GM12801 (cell line): ENCODE data around the gene SDCBP2.

ENCODE experiments used
- TF ChIP-seq, protein P1 (sequence below): IDR thresholded peaks from one replicate; pipeline ENCODE4 v1.5.1; 2011; ENCODE audit warnings: control low read depth; ENCODE audit not compliant: insufficient read length; ENCODE audit errors: extremely low read depth

Gene SDCBP2

GRCh38 chr20:1338096-1338495, 9.2 kb upstream of the SDCBP2 start:
- TF ChIP-seq, protein P1, sequence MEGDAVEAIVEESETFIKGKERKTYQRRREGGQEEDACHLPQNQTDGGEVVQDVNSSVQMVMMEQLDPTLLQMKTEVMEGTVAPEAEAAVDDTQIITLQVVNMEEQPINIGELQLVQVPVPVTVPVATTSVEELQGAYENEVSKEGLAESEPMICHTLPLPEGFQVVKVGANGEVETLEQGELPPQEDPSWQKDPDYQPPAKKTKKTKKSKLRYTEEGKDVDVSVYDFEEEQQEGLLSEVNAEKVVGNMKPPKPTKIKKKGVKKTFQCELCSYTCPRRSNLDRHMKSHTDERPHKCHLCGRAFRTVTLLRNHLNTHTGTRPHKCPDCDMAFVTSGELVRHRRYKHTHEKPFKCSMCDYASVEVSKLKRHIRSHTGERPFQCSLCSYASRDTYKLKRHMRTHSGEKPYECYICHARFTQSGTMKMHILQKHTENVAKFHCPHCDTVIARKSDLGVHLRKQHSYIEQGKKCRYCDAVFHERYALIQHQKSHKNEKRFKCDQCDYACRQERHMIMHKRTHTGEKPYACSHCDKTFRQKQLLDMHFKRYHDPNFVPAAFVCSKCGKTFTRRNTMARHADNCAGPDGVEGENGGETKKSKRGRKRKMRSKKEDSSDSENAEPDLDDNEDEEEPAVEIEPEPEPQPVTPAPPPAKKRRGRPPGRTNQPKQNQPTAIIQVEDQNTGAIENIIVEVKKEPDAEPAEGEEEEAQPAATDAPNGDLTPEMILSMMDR = no peak

DNA sequence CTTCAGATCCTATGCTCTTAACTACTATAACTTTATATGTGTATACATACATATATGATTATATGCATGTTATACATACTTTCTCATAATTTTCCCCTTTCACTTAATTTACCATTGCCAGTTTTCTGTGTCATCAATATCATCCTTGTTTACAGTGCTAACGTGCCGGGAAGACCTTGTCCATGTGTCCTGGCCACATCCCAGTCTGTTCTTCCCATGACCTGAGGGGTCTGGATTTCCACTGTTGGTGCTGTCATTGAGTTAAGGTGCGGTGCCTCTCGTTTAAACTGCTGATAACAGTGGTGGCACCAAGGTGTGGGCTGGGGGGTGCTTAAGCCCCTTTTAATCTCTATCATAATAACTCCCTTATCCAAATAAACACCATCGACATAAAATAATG, 8.5 kb upstream of the SDCBP2 start:
- TF ChIP-seq, protein P1 = no peak

- TF ChIP-seq, protein P1 = no peak
These were observed 7.9 kb upstream of the SDCBP2 start for GRCh38 chr20:1336699-1337367.

DNA sequence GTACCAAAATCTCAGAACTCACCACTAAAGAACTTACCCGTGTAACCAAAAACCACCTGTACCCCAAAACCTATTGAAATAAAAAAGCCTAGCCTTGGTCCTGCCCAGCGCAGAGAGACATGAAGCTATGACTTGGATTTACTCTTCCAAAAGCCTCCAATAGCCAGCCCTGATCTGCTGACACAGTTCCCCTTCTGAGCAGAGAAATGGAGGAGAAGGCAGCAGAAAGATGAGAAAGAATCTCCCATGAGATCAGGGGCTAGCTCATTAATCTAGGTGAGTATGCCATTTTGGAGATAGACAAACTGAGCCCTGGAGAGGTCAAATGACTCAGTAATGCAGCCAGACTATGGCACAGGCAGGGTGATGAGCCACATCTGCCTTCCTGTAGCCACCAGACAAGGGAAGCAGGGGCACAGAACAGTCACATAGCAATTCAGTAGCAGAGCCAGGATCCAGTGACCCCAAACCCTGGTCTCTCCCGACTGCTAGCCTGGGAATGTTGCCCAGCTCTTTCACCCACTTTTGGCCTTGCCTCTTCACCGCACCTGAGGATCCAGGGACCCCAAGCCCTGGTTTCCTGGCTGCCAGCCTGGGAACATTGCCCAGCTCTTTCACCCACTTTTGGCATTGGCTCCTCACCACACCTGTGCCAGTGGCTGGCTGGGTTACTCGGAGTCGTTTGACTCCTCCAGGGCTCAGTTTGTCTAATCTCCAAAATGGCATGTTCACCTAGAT, 7.2 kb upstream of the SDCBP2 start:
- TF ChIP-seq, protein P1 = no peak

DNA sequence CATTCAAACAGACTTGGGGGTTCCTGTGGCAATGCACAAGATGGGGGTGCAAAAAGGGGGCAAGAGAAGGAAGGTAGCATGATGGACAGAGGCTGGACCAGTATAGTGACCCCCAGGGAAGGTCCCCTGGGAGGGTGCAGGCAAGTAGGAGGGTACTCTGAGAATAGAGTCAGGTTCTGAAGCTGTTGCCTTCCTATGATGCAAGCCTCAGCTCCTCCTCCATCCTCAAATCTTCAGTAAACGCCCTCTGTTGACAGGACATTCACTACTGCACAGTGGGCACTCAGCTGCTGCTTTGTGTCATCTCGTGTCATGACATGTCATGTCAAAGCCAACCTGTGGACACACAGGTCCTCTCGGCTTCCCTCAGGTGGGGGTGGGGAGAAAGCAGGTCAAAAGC, 5.8 kb upstream of the SDCBP2 start:
- TF ChIP-seq, protein P1 = no peak

DNA sequence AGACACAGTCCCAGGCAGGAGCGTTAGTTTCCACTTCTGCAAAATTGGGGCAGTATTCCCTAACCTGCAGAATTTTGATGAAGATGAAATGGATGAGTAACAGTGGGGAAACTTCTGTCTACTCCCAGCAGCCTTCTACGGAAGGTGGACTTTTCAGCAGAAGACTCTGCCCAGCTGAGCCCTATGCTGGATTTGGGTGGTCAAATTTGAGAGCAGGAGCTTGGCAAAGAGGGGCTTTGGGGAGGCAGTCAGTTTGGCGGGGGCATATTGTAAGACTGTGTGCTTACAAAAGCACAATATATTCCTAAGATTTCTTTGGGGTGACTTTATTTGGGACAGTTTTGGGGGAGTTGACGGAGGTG, 5.4 kb upstream of the SDCBP2 start:
- TF ChIP-seq, protein P1 = no peak

GRCh38 chr20:1333462-1334369, 4.8 kb upstream of the SDCBP2 start:
- TF ChIP-seq, protein P1 = no peak
